GM12875 (cell line): ENCODE data around the gene LILRB1.
"Not testable (repeated sequence)": the region's sequence is repeated elsewhere in the genome, so short reads cannot be mapped to it uniquely, and the experiment has no call there.

ENCODE experiments used
- H3K4me3 ChIP-seq: one replicate; pipeline ENCODE4 v1.5.1; 2011; ENCODE audit warnings: low read depth, low read length, control low read depth
- CTCF ChIP-seq: IDR thresholded peaks from 2 replicates; pipeline ENCODE4 v1.5.1; 2011; ENCODE audit warnings: low read depth, mild to moderate bottlenecking, control low read depth, inconsistent platforms, low read length, moderate library complexity, borderline replicate concordance; ENCODE audit not compliant: insufficient read depth

Gene LILRB1

GRCh38 chr19:54630262-54630661 is at the start of gene LILRB1:
Gene LILRB1, plus strand, starts transcription at chr19:54630484. Its CDS starts 590 bp downstream, at chr19:54631074.
- H3K4me3 ChIP-seq, result not testable (repeated sequence)

GRCh38 chr19:54586397-54586796 is 43.9 kb upstream of the LILRB1 start:
- no peak for TF ChIP-seq CTCF
- H3K4me3 ChIP-seq, result no peak overlapping the region

GRCh38 chr19:54587026-54587425 is 43.3 kb upstream of the LILRB1 start:
- TF ChIP-seq CTCF, result no peak

GRCh38 chr19:54593445-54593844 is 36.8 kb upstream of the LILRB1 start, which contains the start of gene LILRA1:
Gene LILRA1, plus strand, starts transcription at chr19:54593632. Its CDS starts 613 bp downstream, at chr19:54594245.
- H3K4me3 ChIP-seq, result not testable (repeated sequence)

More at GRCh38 chr19:54587026-54587425, 43.3 kb upstream of the LILRB1 start:
- H3K4me3 ChIP-seq, result no peak overlapping the region

GRCh38 chr19:54593931-54594626 is 36.2 kb upstream of the LILRB1 start:
- not testable (repeated sequence) for H3K4me3 ChIP-seq

- no peak for TF ChIP-seq CTCF
- H3K4me3 ChIP-seq, result no peak overlapping the region
Measured at GRCh38 chr19:54594737-54595136, 35.5 kb upstream of the LILRB1 start.

- H3K4me3 ChIP-seq, result not testable (repeated sequence)
Measured at GRCh38 chr19:54595680-54596436, 34.4 kb upstream of the LILRB1 start.

GRCh38 chr19:54600212-54600611 is 30.1 kb upstream of the LILRB1 start:
- no peak overlapping the region for H3K4me3 ChIP-seq
- no peak for TF ChIP-seq CTCF

- H3K4me3 ChIP-seq, result no peak overlapping the region
Measured at GRCh38 chr19:54606230-54606629, 24.1 kb upstream of the LILRB1 start.

More at GRCh38 chr19:54606230-54606629, 24.1 kb upstream of the LILRB1 start:
- no peak for TF ChIP-seq CTCF
